Activated effector memory CD4-positive, alpha-beta T cell treated with Interleukin-2 at 50 U/mL for 16 hours (primary cell): Measurements from ENCODE around the gene FBXO36.
"Not testable (repeated sequence)": the region's sequence is repeated elsewhere in the genome, so short reads cannot be mapped to it uniquely, and the experiment has no call there.

Experiments
- DNase-seq: peaks from one replicate; pipeline ENCODE4 v3.0.0-alpha.2; 2020

FBXO36 gene, protein sequence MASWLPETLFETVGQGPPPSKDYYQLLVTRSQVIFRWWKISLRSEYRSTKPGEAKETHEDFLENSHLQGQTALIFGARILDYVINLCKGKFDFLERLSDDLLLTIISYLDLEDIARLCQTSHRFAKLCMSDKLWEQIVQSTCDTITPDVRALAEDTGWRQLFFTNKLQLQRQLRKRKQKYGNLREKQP

DNA sequence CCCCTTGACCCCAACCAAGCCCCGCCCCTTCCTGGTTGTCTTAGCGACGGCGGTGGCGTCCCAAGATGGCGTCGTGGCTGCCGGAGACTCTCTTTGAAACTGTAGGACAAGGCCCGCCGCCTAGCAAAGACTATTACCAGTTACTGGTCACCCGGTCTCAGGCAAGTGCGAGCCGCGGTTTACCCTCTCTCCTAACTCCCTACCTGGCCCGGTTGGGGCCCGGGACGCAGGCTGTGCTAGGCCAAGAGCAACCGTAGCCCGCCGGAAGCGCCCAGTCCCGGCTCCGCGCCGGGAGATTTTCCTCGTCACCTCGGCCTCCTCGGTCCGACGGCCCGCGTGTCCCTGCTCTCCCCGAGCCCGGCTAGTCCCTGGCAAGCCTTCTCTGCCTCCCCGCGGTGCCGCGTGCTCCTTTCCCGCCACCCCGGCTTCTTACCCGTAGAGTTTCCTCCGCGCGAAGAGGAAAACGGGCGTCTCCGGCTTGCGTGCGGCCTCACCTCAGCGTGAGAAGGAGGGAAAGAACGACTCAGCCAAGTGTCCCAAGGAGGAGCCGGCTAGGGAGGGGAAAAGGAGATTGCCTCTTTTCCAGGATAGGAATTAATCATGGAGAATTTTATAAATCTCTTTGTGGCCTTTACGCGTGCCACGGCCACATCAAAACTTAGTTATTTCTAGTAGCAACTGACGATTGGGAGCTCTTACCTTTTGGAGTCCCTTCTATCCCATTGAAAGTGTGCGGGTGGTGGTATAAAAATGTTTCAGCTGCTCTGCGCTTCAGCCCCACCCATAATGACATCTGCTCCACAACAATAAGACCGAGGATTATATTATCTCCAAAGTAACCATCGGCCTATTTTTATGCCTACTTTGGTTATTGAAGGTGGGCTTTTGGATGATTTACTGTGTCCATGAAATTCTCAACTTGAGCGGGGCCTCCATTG lies at the start of gene FBXO36:
FBXO36 (plus strand) TSS at position 55 of the 938 bp plus-strand sequence; CDS start at position 66, 11 bp downstream.
- DNase-seq = no peak

DNA sequence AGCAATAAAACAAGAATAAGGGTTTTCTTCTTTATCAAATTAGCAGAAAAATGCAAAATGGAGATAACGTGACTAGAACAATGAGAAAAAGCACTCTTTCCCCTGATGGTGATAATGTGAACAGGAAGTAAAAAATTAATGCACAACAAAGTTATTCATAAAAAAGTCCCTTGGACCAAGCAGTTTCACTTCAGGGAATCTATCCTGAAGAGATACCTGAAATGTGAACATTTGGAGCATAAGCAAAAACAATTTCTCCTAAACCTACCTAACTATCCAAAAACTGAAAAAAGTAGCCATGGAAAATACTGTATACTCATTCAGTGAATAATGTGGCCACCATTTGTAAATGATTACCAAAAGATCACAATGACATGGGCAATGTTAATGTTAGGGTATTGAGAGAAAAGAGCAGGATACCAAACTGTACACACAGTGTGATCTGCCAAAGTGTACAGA lies 49.2 kb upstream of the FBXO36 start:
- DNase-seq = no peak

GRCh38 chr2:229874647-229875046 lies 47.7 kb upstream of the FBXO36 start:
- no peak for DNase-seq

GRCh38 chr2:229875549-229875948 lies 46.8 kb upstream of the FBXO36 start:
- DNase-seq = no peak

DNA sequence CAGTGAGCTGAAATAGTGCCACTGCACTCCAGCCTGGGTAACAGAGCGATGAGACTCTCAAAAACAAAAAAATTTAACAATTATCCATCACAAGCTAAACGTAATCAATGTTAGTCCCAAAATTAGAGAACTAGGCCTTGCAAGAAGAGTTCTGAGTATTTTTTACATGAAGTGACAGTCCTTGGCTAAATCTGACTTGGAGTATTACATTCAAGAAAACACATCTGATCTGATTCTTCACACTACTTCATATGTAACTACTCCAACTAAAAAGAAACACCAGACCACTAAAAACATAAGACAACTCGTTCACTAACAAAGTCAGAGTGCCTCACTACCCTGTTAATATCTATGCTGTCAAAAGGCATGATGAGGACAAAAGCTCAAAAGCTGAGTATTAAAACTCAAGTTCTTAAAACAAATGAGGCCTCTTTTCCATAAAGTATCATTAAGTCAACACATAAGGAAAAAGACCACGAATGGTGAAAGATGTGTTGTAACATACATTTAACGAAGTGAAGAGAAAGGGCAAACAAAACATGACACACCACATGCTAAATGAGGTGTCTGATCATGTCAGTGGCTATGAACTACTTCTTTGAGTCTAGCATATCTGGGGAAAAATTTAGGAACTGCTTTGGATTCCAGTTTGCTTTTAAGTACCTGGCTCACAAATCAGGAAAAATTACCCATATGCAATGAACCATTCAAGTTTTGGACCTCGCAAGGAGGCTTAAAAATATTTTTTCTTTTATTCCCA lies 42.9 kb upstream of the FBXO36 start:
- no peak for DNase-seq

DNA sequence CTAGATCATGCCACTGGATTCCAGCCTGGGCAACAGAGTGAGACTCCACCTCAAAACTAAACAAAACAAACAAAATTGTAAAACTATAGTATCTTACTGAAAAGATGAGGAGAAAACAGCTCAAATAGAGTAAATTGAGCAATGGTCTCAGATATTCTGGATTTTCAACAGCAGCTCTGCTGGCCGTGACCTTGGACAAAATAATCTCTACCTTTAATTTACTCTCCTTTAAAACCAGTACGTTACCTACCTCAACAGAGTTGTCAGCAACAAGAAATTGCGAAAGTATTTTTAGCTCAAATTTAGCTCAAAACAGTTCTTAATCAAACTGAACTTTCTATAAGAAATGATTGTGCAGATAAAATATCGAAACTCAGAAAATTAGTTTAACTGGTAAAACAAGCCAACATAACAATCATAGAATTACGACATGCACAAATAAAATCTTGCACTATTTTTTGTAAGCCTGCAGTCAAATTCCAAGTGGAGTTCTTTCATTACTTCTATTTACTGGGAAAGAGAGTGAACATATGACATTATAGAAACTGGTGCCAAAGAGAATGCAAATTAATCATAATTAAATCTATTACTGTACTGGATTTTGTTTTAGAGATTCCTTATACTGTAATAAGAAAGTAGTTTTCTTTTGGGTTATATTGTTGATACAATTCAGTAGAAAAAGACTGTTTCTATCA lies 41.3 kb upstream of the FBXO36 start:
- no peak for DNase-seq

- DNase-seq = no peak
These were observed 39.7 kb upstream of the FBXO36 start for GRCh38 chr2:229882583-229882982.

- no peak for DNase-seq
These were observed 37.3 kb upstream of the FBXO36 start for GRCh38 chr2:229884775-229885699.

- DNase-seq = no peak
These were observed 34.9 kb upstream of the FBXO36 start for GRCh38 chr2:229887441-229887840.

- no peak for DNase-seq
These were observed 34.3 kb upstream of the FBXO36 start for GRCh38 chr2:229888031-229888430.

- DNase-seq = no peak
These were observed 33.3 kb upstream of the FBXO36 start for GRCh38 chr2:229889023-229889422.

DNA sequence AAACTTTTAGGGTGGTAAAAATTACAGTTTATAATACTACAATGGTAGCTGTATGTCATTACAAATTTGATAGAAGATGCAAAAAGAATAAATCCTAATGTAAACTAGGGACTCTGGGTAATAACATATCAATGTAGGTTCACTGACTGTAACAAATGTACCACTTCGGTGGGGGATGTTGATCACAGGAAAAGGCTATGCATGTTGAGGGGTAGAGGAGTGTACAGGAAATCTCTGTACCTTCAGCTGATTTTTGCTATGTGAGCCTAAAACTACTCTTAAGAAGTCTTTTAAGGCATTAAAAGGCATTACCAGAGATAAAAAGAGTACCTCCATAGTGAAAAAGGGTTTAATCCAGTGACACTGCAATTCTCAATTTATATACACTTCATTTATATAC lies 25.4 kb upstream of the FBXO36 start:
- DNase-seq = no peak

GRCh38 chr2:229899604-229900003 lies 22.7 kb upstream of the FBXO36 start:
- no peak for DNase-seq

- DNase-seq = no peak
These were observed 22.3 kb upstream of the FBXO36 start for GRCh38 chr2:229900012-229900411.

- DNase-seq = not testable (repeated sequence)
These were observed 21.8 kb upstream of the FBXO36 start for GRCh38 chr2:229900514-229900913.

- DNase-seq = no peak
These were observed 20.5 kb upstream of the FBXO36 start for GRCh38 chr2:229901819-229902218.

- DNase-seq = no peak
These were observed 19.3 kb upstream of the FBXO36 start for GRCh38 chr2:229903037-229903436.

DNA sequence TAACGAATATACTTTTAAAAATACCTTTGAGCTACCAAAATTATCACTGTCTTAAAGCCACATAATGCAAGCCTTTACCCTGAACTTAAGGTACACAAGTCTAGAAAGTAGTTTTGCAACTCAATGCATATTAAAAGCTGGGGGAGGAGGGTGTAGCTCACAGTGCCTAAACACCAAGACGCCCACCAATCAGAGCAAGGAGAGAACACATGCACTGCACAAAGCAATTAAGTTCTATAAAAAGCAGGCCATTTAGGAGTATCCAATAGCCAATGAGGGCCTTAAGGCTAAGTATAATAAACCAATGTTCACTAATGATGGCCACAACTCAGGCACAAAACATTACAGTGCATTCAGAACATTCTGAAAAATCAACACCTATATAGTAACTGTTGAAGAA lies 16.7 kb upstream of the FBXO36 start:
- no peak for DNase-seq

DNA sequence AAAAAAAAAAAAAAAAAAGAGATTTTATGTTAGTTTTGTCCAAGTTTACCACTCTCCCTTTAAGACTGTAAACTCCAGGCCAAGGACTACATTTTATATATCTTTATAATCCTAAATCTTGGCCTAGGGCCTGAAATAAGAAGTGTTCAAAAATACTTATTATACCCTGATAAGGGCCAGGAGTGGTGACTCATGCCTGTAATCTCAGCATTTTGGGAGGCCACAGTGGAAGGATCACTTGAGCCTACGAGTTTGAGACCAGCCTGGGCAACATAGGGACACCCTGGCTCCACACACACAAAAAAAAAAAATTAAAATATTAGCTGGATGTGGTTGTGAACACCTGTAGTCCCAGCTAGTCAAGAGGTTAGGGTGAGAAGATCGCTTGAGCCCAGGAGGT lies 13.2 kb upstream of the FBXO36 start:
- no peak for DNase-seq

- no peak for DNase-seq
These were observed 12.0 kb upstream of the FBXO36 start for GRCh38 chr2:229910147-229910831.

- no peak for DNase-seq
These were observed 11.4 kb upstream of the FBXO36 start for GRCh38 chr2:229910832-229911412.
